HUES6 (cell line): Measurements from ENCODE around the gene SLC16A13.
"Not testable (repeated sequence)": the region's sequence is repeated elsewhere in the genome, so short reads cannot be mapped to it uniquely, and the experiment has no call there.

Experiments used
- H3K27ac ChIP-seq: 2 replicates; pipeline ENCODE4 v1.7.0; 2013; ENCODE audit warnings: low read depth, mild to moderate bottlenecking, low read length, inconsistent platforms
- H3K27me3 ChIP-seq: 2 replicates; pipeline ENCODE4 v1.6.1; 2013; ENCODE audit warnings: low read length; ENCODE audit not compliant: control insufficient read depth, insufficient read depth
- H3K36me3 ChIP-seq: 2 replicates; pipeline ENCODE4 v1.6.1; 2013; ENCODE audit warnings: low read length; ENCODE audit not compliant: control insufficient read depth, insufficient read depth
- H3K4me1 ChIP-seq: 2 replicates; pipeline ENCODE4 v1.6.1; 2013; ENCODE audit warnings: low read length; ENCODE audit not compliant: control insufficient read depth, insufficient read depth
- H3K4me3 ChIP-seq: 2 replicates; pipeline ENCODE4 v1.5.1; 2013; ENCODE audit warnings: low read depth, low read length
- H3K9ac ChIP-seq: one replicate; pipeline ENCODE4 v1.6.1; 2013; ENCODE audit warnings: mild to moderate bottlenecking, low read length
- H3K9me3 ChIP-seq: 2 replicates; pipeline ENCODE4 v1.6.1; 2013; ENCODE audit warnings: low read depth, low read length; ENCODE audit not compliant: control insufficient read depth, insufficient read depth

Gene SLC16A13

GRCh38 chr17:7084088-7084487 lies 48.3 kb downstream of the SLC16A13 start:
- Histone ChIP-seq H3K27me3 (no peaks in the 10 kb centered on the region; the same call in 1 of the 2 replicates), H3K27ac (no peak overlapping the region), H3K36me3 (no peaks in the 10 kb centered on the region), H3K9me3 (no peaks in the 10 kb centered on the region), H3K4me3 (no peak overlapping the region), H3K9ac (no peak overlapping the region), H3K4me1 (no peaks in the 10 kb centered on the region)

DNA sequence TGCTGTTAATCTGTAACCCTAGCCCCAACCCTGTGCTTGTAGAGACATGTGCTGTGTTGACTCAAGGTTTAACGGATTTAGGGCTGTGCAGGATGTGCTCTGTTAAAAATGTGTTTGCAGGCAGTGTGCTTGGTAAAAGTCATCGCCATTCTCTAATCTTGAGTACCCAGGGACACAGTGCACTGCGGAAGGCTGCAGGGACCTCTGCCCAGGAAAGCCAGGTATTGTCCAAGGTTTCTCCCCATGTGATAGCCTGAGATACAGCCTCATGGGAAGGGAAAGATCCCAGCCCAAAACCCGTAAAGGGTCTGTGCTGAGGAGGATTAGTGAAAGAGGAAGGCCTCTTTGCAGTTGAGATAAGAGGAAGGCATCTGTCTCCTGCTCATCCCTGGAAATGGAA lies 52.6 kb downstream of the SLC16A13 start:
- H3K27me3 ChIP-seq, H3K27ac ChIP-seq, H3K4me3 ChIP-seq, H3K36me3 ChIP-seq, H3K4me1 ChIP-seq, H3K9ac ChIP-seq, H3K9me3 ChIP-seq: not testable (repeated sequence)

GRCh38 chr17:7089570-7089969 lies 53.8 kb downstream of the SLC16A13 start:
- H3K4me1 ChIP-seq, H3K36me3 ChIP-seq, H3K27me3 ChIP-seq, H3K9ac ChIP-seq, H3K9me3 ChIP-seq, H3K4me3 ChIP-seq, H3K27ac ChIP-seq: not testable (repeated sequence)
